ENCODE data around the gene LYPD6B. TPM values are rescaled to one million over a fixed set of nuclear protein-coding genes. Genes with fewer than 3 reads are reported as not detected.

LYPD6B gene
- total and polyA plus RNA-seq, 2 donors (not counting 1 experiment from before 2014, with no cell fraction given), result 1.5 to 2.7 TPM

DNA sequence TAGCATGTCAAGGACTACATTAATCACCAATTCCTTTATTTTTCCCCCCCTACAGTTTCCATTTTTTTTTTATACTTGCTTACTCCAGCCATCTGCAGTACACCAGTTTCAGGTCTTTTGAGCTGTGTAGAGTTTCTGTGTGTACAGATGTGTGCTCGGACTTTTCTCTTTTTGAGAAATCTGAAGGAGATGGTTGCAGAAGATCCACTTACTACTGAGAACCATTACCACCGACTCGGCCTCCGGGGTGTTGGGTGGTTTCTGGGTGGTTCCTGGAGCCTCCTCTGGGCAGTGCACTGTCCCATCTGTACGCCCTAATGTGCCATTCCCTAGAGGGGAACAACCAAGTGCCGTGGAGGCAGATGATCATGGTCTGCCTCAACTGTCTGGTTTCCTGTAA is 15.4 kb upstream of the LYPD6B start:
- H3K4me1 Mint-ChIP-seq, result peaks cover 58% of the 10 kb centered on the region
- no peaks in the 10 kb centered on the region for H3K9me3 Mint-ChIP-seq (ENCODE audit: insufficient read depth)
- ChIA-PET POLR2A (no interaction called here), CTCF (interaction anchor here (1.0 to 1.2 kb wide), 2 partner anchors 377 to 538 kb away, joined by 3 to 5 read pairs; no protein-coding TSS in a partner anchor)
- Histone ChIP-seq H3K9me3 (ENCODE audit: control extremely low read depth in 1 of 3, control insufficient read depth in 2 of 3, insufficient read depth in 1 of 3, low read length in 2 of 3) (no peaks in the 10 kb centered on the region), H4K20me1 (ENCODE audit: control insufficient read depth, insufficient read depth, low read length, poor library complexity, severe bottlenecking) (no peaks in the 10 kb centered on the region), H3K79me2 (ENCODE audit: control insufficient read depth, insufficient read depth, low read length) (no peaks in the 10 kb centered on the region), H3K9ac (ENCODE audit: low read length) (no peak overlapping the region), H3K4me3 (ENCODE audit: control extremely low read depth in 1 of 5, extremely low read depth in 1 of 5, insufficient read depth in 1 of 5, low read depth in 2 of 5, low read length in 4 of 5) (no peak overlapping the region), H2AFZ (ENCODE audit: insufficient read depth, low read depth, low read length, poor library complexity, severe bottlenecking) (no peak overlapping the region), H3K4me1 (ENCODE audit: control insufficient read depth in 2 of 2, insufficient read depth in 2 of 2, low read length in 2 of 2) (peaks cover 41 to 51% of the 10 kb centered on the region in 2 donors), H3K36me3 (replicated peaks in 1 of 2; ENCODE audit: control extremely low read depth in 1 of 2, control insufficient read depth in 1 of 2, extremely low read depth in 1 of 2, insufficient read depth in 2 of 2, low read length in 1 of 2) (no peaks in the 10 kb centered on the region), H3K27ac (ENCODE audit: low read length in 2 of 2) (peak overlapping the region; percentile 69 to 72), H3K4me2 (replicated peaks; ENCODE audit: low read depth, low read length, poor library complexity, severe bottlenecking) (no peak overlapping the region), H3K27me3 (replicated peaks in 1 of 4; ENCODE audit: control extremely low read depth in 1 of 4, control insufficient read depth in 3 of 4, insufficient read depth in 4 of 4, low read length in 3 of 4) (no peaks in the 10 kb centered on the region)
- H3K4me3 Mint-ChIP-seq, result no peak overlapping the region
- intact Hi-C loops (cut with micrococcal nuclease), result loop anchor here (5.0 to 10.0 kb wide), 3 partner anchors 139 to 998 kb away; partner anchors contain the start of genes KIF5C, MBD5 and ORC4
- DNase-seq, result no peak
- H3K27me3 Mint-ChIP-seq, result peaks cover 1% of the 10 kb centered on the region
- ATAC-seq (ENCODE audit: low read depth), result no peak
- peak overlapping the region; percentile 67 for H3K27ac Mint-ChIP-seq
- WGBS (ENCODE audit: insufficient coverage), result 80% methylated on average over 1 of the region's 6 CpGs
- TF ChIP-seq EZH2 (IDR thresholded peaks at IDR 0.05; ENCODE audit: borderline replicate concordance, insufficient read depth, low read depth, low read length, poor library complexity, severe bottlenecking), result no peak
- TF ChIP-seq, protein P1, sequence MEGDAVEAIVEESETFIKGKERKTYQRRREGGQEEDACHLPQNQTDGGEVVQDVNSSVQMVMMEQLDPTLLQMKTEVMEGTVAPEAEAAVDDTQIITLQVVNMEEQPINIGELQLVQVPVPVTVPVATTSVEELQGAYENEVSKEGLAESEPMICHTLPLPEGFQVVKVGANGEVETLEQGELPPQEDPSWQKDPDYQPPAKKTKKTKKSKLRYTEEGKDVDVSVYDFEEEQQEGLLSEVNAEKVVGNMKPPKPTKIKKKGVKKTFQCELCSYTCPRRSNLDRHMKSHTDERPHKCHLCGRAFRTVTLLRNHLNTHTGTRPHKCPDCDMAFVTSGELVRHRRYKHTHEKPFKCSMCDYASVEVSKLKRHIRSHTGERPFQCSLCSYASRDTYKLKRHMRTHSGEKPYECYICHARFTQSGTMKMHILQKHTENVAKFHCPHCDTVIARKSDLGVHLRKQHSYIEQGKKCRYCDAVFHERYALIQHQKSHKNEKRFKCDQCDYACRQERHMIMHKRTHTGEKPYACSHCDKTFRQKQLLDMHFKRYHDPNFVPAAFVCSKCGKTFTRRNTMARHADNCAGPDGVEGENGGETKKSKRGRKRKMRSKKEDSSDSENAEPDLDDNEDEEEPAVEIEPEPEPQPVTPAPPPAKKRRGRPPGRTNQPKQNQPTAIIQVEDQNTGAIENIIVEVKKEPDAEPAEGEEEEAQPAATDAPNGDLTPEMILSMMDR (IDR thresholded peaks at IDR 0.05), result no peak

DNA sequence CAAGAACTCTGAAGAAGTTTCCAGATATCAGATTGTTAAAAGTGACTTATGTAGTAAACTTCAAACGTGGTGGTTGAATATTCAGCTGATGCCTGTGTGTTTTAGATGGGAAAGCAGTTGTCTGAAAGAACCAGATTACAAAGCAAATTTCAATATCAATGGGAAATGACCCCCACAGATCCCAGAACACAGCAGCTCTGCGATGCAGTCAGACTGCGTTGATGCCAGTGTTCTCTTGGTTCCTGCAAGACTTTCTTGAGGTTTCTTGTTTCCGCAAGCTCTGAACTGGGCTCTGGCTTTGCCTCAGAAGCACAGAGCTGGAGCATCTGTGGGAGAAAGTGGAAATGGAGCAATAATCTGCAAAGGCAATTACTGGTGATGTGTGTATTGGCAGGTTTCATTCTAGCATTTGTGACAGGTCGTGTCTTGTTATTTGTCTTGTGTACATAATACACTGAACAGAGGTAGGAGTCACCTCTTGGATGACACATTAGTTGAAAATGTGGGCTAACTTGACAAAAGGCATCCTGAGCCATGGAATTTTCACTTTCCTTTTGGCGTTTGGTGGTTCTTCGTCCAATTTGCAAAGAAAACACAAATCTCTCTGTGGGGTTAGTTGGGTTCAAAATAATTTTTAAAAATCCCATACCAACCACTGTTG is 10.8 kb upstream of the LYPD6B start:
- no peaks in the 10 kb centered on the region for H4K20me1 ChIP-seq (ENCODE audit: control insufficient read depth, insufficient read depth, low read length, poor library complexity, severe bottlenecking)
- no peaks in the 10 kb centered on the region for H3K79me2 ChIP-seq (ENCODE audit: control insufficient read depth, insufficient read depth, low read length)
- H2AFZ ChIP-seq (ENCODE audit: insufficient read depth, low read depth, low read length, poor library complexity, severe bottlenecking), result no peak overlapping the region
- H3K4me1 ChIP-seq (ENCODE audit: control insufficient read depth in 2 of 2, insufficient read depth in 2 of 2, low read length in 2 of 2), result peaks cover 12 to 21% of the 10 kb centered on the region in 2 donors
- no peak overlapping the region for H3K27ac ChIP-seq (ENCODE audit: low read length in 2 of 2)
- TF ChIP-seq EZH2 (IDR thresholded peaks at IDR 0.05; ENCODE audit: borderline replicate concordance, insufficient read depth, low read depth, low read length, poor library complexity, severe bottlenecking), result no peak
- TF ChIP-seq, protein P1 (IDR thresholded peaks at IDR 0.05), result no peak
- H3K9me3 ChIP-seq (ENCODE audit: control extremely low read depth in 1 of 3, control insufficient read depth in 2 of 3, insufficient read depth in 1 of 3, low read length in 2 of 3), result no peaks in the 10 kb centered on the region
- Mint-ChIP-seq H3K27me3 (peaks cover 4% of the 10 kb centered on the region), H3K27ac (no peak overlapping the region), H3K9me3 (ENCODE audit: insufficient read depth) (no peaks in the 10 kb centered on the region), H3K4me1 (peaks cover 31% of the 10 kb centered on the region), H3K4me3 (no peak overlapping the region)
- no peaks in the 10 kb centered on the region for H3K36me3 ChIP-seq (replicated peaks in 1 of 2; ENCODE audit: control extremely low read depth in 1 of 2, control insufficient read depth in 1 of 2, extremely low read depth in 1 of 2, insufficient read depth in 2 of 2, low read length in 1 of 2)
- no peak overlapping the region for H3K9ac ChIP-seq (ENCODE audit: low read length)
- DNase-seq (no peak), ATAC-seq (ENCODE audit: low read depth) (no peak)
- H3K4me2 ChIP-seq (replicated peaks; ENCODE audit: low read depth, low read length, poor library complexity, severe bottlenecking), result no peak overlapping the region
- intact Hi-C loops (cut with micrococcal nuclease), result loop anchor here (10.0 kb wide), 2 partner anchors 153 to 1003 kb away; partner anchors contain the start of genes KIF5C, MBD5 and ORC4
- ChIA-PET CTCF (interaction anchor here (3.0 kb wide), 1 partner anchor 10 kb away, joined by 29 read pairs; no protein-coding TSS in a partner anchor), POLR2A (no interaction called here)
- no peaks in the 10 kb centered on the region for H3K27me3 ChIP-seq (replicated peaks in 1 of 4; ENCODE audit: control extremely low read depth in 1 of 4, control insufficient read depth in 3 of 4, insufficient read depth in 4 of 4, low read length in 3 of 4)
- 93% methylated on average over 4 of the region's 7 CpGs for WGBS (ENCODE audit: insufficient coverage)
- no peak overlapping the region for H3K4me3 ChIP-seq (ENCODE audit: control extremely low read depth in 1 of 5, extremely low read depth in 1 of 5, insufficient read depth in 1 of 5, low read depth in 2 of 5, low read length in 4 of 5)

Data from B cell (primary cell).